Omental fat pad (tissue), 4 donors: ENCODE measurements around the gene PNRC1. TPM values are rescaled to one million over a fixed set of nuclear protein-coding genes. Genes with fewer than 3 reads are reported as not detected.

Experiments
- ATAC-seq: fragments of 150-250 bp; one replicate; pipeline ENCODE4 v1.9.1; 2016; ENCODE audit warnings: mild to moderate bottlenecking, moderate library complexity; ENCODE audit not compliant: low FRiP score
- DNase-seq: peaks from one replicate; pipeline ENCODE4 v3.0.0-alpha.2; 2019; ENCODE audit warnings: low spot score
- CTCF ChIP-seq, 3 donors: fragments of 450-650 bp; IDR thresholded peaks; one replicate each; pipeline ENCODE4 v1.5.1; 2016 to 2017; ENCODE audit warnings: antibody characterized with exemption in 3 of 3, mild to moderate bottlenecking in 3 of 3, moderate library complexity in 2 of 3
- total RNA-seq, 4 donors: library from RNA; depleted of rRNA; stranded (reverse); fragments of >200 nt; gene quantifications; one replicate each; pipeline ENCODE4 v1.1.0, GENCODE V29; 2016

The PNRC1 gene
- total RNA-seq, 4 donors from 2014 or later: 179 to 395 (median 279) TPM

- no peak for DNase-seq
- TF ChIP-seq CTCF (IDR thresholded peaks at IDR 0.05): no peak
- ATAC-seq: peak; percentile 9
These were observed 32.1 kb upstream of the PNRC1 start for GRCh38 chr6:89048288-89048923.

GRCh38 chr6:89048985-89049384 is 31.6 kb upstream of the PNRC1 start:
- TF ChIP-seq CTCF (IDR thresholded peaks at IDR 0.05): no peak
- peak; percentile 11 for ATAC-seq
- no peak for DNase-seq

GRCh38 chr6:89050155-89050554 is 30.4 kb upstream of the PNRC1 start:
- DNase-seq (peak; percentile 56), ATAC-seq (peak; percentile 84)
- no peak for TF ChIP-seq CTCF (IDR thresholded peaks at IDR 0.05)

- DNase-seq (no peak), ATAC-seq (peak; percentile 8)
- no peak for TF ChIP-seq CTCF (IDR thresholded peaks at IDR 0.05)
These were observed 29.9 kb upstream of the PNRC1 start for GRCh38 chr6:89050697-89051096.

- DNase-seq: no peak
- no peak for ATAC-seq
- TF ChIP-seq CTCF (IDR thresholded peaks at IDR 0.05): no peak
These were observed 28.9 kb upstream of the PNRC1 start for GRCh38 chr6:89051676-89052075.

GRCh38 chr6:89054208-89054607 is 26.3 kb upstream of the PNRC1 start:
- ATAC-seq (no peak), DNase-seq (no peak)
- TF ChIP-seq CTCF (IDR thresholded peaks at IDR 0.05): no peak

- no peak for TF ChIP-seq CTCF (IDR thresholded peaks at IDR 0.05)
- DNase-seq: no peak
- no peak for ATAC-seq
These were observed 22.8 kb upstream of the PNRC1 start for GRCh38 chr6:89057759-89058158.
